ENCODE data around the gene DCC. TPM values are rescaled to one million over a fixed set of nuclear protein-coding genes. Genes with fewer than 3 reads are reported as not detected.

Gene DCC
- total RNA-seq, 1 experiment from 2014 or later, result not detected

DNA sequence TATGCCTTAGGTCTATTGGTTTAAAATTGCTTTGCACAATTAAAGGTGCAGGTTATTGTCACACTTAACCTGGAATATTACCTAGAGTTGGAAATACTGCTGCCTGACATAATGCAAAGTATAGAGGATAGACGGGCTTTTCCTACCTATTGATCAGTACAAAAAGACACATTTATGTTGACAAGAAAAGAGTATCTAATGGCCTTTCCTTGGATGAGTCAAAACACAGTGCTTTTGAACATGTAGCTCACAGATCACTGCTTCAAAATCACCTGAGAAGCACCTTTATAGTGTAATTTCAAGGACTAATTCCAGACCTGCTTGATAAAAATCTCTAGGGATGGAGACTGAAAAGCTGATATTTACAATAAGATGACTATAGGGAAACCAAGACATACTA lies 262.8 kb downstream of the DCC start:
- no peak for ATAC-seq
- RAD21 ChIA-PET (ENCODE audit: low non-redundant PET in 1 of 2, low total read pairs in 2 of 2, uncharacterized antibody in 2 of 2, unreplicated experiment in 2 of 2), result no interaction called here
- Histone ChIP-seq H4K20me1 (ENCODE audit: insufficient read depth) (no peaks in the 10 kb centered on the region), H3K27ac (ENCODE audit: low read depth, low read length) (no peak overlapping the region), H3K4me3 (replicated peaks in 1 of 2; ENCODE audit: low read depth in 1 of 2, low read length in 2 of 2) (no peak overlapping the region), H3K9me2 (ENCODE audit: insufficient read depth) (no peaks in the 10 kb centered on the region), H3K9me3 (ENCODE audit: control insufficient read depth in 1 of 2, insufficient read depth in 1 of 2, low read depth in 1 of 2, low read length in 2 of 2) (peaks cover 8 to 22% of the 10 kb centered on the region in 2 experiments; a peak in 2 of 4 replicates), H3K36me3 (ENCODE audit: control insufficient read depth in 1 of 2, insufficient read depth in 2 of 2, low read length in 2 of 2) (no peaks in the 10 kb centered on the region), H3K27me3 (ENCODE audit: insufficient read depth, low read length) (no peaks in the 10 kb centered on the region), H2AFZ (ENCODE audit: low read depth, low read length, poor library complexity, severe bottlenecking) (no peak overlapping the region), H3K79me2 (ENCODE audit: insufficient read depth, low read length) (no peaks in the 10 kb centered on the region), H3K4me1 (ENCODE audit: control insufficient read depth in 1 of 2, insufficient read depth in 2 of 2, low read length in 2 of 2) (no peaks in the 10 kb centered on the region), H3K9ac (ENCODE audit: low read length) (no peak overlapping the region), H3K4me2 (ENCODE audit: low read length) (no peak overlapping the region)
- DNase-seq (ENCODE audit: low read depth, low spot score), result no peak
- TF ChIP-seq TCF7L2 (IDR thresholded peaks at IDR 0.05; ENCODE audit: borderline replicate concordance, extremely low read depth, insufficient read depth, insufficient read length) (no peak), RAD21 (IDR thresholded peaks at IDR 0.05; ENCODE audit: low read depth) (no peak), FOSL1 (IDR thresholded peaks at IDR 0.05; ENCODE audit: low read depth) (no peak), EZH2 (IDR thresholded peaks at IDR 0.05) (no peak), CEBPB (IDR thresholded peaks at IDR 0.05; ENCODE audit: low read depth) (no peak), SRF (IDR thresholded peaks at IDR 0.05; ENCODE audit: low read depth) (no peak), SP1 (IDR thresholded peaks at IDR 0.05; ENCODE audit: low read depth) (no peak), POLR2AphosphoS5 (IDR thresholded peaks at IDR 0.05; ENCODE audit: low read depth, low read length) (no peak), POLR2A (IDR thresholded peaks at IDR 0.05; ENCODE audit: borderline replicate concordance, extremely low read depth, insufficient read depth, insufficient read length) (no peak), ELF1 (IDR thresholded peaks at IDR 0.05; ENCODE audit: borderline replicate concordance, low read depth) (no peak), SIN3A (IDR thresholded peaks at IDR 0.05; ENCODE audit: low read depth) (no peak), JUND (IDR thresholded peaks at IDR 0.05) (no peak), ZFX (IDR thresholded peaks at IDR 0.05) (no peak), YY1 (IDR thresholded peaks at IDR 0.05; ENCODE audit: extremely low read depth, insufficient replicate concordance, low read depth, low read length) (no peak), EZH2phosphoT487 (IDR thresholded peaks at IDR 0.05; ENCODE audit: borderline replicate concordance) (no peak), CBX3 (IDR thresholded peaks at IDR 0.05; ENCODE audit: low read depth) (no peak)
- TF ChIP-seq, protein P1, sequence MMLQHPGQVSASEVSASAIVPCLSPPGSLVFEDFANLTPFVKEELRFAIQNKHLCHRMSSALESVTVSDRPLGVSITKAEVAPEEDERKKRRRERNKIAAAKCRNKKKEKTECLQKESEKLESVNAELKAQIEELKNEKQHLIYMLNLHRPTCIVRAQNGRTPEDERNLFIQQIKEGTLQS (IDR thresholded peaks at IDR 0.05), result no peak
- TF ChIP-seq, protein P2, sequence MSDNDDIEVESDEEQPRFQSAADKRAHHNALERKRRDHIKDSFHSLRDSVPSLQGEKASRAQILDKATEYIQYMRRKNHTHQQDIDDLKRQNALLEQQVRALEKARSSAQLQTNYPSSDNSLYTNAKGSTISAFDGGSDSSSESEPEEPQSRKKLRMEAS (IDR thresholded peaks at IDR 0.05), result no peak
- TF ChIP-seq, protein P3, sequence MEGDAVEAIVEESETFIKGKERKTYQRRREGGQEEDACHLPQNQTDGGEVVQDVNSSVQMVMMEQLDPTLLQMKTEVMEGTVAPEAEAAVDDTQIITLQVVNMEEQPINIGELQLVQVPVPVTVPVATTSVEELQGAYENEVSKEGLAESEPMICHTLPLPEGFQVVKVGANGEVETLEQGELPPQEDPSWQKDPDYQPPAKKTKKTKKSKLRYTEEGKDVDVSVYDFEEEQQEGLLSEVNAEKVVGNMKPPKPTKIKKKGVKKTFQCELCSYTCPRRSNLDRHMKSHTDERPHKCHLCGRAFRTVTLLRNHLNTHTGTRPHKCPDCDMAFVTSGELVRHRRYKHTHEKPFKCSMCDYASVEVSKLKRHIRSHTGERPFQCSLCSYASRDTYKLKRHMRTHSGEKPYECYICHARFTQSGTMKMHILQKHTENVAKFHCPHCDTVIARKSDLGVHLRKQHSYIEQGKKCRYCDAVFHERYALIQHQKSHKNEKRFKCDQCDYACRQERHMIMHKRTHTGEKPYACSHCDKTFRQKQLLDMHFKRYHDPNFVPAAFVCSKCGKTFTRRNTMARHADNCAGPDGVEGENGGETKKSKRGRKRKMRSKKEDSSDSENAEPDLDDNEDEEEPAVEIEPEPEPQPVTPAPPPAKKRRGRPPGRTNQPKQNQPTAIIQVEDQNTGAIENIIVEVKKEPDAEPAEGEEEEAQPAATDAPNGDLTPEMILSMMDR (IDR thresholded peaks at IDR 0.05 in 2 of 3, conservative IDR thresholded peaks at IDR 0.05 in 1 of 3; ENCODE audit: borderline replicate concordance in 1 of 3, insufficient read depth in 1 of 3, low read depth in 2 of 3, low read length in 2 of 3), result no peak
- TF ChIP-seq, protein P4, sequence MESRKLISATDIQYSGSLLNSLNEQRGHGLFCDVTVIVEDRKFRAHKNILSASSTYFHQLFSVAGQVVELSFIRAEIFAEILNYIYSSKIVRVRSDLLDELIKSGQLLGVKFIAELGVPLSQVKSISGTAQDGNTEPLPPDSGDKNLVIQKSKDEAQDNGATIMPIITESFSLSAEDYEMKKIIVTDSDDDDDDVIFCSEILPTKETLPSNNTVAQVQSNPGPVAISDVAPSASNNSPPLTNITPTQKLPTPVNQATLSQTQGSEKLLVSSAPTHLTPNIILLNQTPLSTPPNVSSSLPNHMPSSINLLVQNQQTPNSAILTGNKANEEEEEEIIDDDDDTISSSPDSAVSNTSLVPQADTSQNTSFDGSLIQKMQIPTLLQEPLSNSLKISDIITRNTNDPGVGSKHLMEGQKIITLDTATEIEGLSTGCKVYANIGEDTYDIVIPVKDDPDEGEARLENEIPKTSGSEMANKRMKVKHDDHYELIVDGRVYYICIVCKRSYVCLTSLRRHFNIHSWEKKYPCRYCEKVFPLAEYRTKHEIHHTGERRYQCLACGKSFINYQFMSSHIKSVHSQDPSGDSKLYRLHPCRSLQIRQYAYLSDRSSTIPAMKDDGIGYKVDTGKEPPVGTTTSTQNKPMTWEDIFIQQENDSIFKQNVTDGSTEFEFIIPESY (IDR thresholded peaks at IDR 0.05; ENCODE audit: extremely low read depth, insufficient replicate concordance, low read length), result no peak
- POLR2A ChIA-PET, result no interaction called here
- CTCF ChIA-PET, result no interaction called here
- intact Hi-C loops (cut with micrococcal nuclease), result no loop called here
- no TSS peak for BruUV-seq (replicated peaks)

All from HCT116 (cell line).